UCSD-AML1 (cell line): ENCODE measurements around the gene TTC19.
"Not testable (repeated sequence)": the region's sequence is repeated elsewhere in the genome, so short reads cannot be mapped to it uniquely, and the experiment has no call there.

Experiments
- DNase-seq: peaks from one replicate; lab custom pipeline; 2025; ENCODE audit not compliant: unreplicated experiment; lab: John Stamatoyannopoulos, UW

Gene TTC19

DNA sequence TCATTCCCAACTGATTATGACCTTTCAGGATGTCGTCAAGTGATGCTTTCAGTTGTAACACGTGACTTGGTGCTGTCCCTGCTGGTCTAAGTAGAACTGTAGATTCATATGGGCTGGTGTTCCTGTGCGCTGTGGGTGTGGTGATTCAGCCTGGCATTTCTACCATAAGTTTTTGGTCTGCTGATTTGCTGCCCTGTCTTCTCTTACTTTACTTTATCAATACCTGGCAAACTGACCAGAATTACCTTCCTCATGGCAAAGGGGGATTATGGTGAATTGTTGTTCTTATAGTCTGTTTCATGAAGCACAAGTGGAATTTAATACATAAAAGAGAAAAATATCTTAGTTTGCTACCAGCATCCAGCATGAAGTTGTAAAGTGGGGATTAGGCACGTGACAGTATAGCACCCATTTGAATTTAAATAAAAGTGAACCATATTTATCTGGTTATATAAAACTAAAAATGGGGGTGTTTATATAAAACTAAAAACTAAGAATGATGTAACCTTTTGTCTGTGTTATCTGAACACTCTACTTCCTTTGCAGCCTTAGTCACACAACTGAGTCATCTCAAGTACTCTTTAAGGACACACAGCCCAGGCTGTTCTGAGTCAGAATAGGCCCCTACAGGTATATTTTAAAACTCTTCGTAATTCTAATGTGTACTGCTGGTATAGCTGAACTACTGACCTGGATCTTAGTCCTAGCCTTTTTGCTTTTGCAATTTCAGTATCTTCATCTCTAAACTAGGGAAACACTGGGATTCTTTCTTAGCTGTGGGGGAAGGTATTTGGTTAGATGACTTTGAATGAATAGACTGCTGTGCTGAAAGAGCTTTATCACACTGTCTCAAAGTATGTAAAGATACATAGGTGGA lies 28.3 kb downstream of the TTC19 start:
- no peak for DNase-seq

- no peak for DNase-seq
Measured at GRCh38 chr17:16033729-16034349, 34.2 kb downstream of the TTC19 start.

- DNase-seq, result no peak
Measured at GRCh38 chr17:16036261-16036660, 36.6 kb downstream of the TTC19 start.

DNA sequence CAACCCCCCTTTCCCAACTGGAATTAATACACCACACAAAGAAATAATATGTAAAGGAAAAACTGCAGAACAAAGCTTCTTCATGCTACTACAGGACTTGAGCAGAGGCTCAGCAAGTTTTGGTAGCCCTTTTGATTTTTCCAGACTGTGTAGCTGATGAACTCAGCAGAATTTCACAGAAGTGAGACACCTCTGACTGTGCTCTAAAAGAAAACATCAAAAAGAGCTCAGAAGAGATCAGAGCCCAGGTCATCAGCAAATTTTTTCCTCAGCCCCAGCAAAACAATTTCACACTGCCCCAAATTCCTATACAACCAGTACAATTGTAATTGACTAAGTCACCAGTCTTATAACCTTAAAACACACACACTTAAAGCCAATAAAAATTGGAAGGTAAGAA lies 38.0 kb downstream of the TTC19 start:
- no peak for DNase-seq

DNA sequence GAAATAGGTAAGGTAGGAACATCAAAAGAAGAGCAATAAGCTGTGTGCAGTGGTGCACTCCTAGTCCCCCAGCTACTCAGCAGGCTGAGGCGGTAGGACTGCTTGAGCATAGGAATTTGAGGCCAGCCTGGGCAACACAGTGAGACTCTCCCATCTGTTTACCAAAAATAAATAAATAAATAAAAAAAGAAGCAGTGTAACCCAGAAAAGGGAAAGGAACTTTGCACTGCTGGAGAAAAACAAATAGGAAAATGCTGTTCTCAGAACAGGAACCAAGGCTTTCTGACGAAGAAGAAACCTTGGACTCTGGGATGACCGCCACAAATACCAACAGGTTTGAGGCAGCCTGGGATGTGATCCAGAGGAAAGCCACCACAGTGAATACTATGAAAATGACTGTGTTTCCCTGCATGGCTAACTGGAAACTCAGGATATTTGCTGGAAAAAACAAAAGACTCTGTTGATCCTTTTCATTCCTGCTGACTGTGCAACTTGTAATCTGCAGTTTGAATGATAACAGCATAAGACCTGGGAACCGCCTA lies 41.2 kb downstream of the TTC19 start:
- DNase-seq, result no peak

DNA sequence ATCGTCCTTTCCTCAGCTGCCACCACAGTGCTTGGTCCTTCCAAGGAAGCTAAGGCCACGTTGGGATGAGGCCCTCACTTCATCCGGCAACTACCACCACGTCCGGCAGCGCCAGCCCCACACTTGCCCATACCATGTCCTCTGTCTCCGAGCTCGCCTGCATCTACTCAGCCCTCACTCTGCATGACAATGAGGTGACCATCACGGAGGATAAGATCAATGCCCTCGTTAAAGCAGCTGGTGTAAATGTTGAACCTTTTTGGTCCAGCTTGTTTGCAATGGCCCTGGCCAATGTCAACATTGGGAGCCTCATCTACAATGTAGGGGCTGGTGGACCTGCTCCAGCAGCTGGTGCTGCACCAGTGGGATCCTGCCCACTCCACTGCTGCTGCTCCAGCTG lies 44.9 kb downstream of the TTC19 start:
- no peak for DNase-seq

GRCh38 chr17:16046966-16047365 lies 47.3 kb downstream of the TTC19 start:
- no peak for DNase-seq

DNA sequence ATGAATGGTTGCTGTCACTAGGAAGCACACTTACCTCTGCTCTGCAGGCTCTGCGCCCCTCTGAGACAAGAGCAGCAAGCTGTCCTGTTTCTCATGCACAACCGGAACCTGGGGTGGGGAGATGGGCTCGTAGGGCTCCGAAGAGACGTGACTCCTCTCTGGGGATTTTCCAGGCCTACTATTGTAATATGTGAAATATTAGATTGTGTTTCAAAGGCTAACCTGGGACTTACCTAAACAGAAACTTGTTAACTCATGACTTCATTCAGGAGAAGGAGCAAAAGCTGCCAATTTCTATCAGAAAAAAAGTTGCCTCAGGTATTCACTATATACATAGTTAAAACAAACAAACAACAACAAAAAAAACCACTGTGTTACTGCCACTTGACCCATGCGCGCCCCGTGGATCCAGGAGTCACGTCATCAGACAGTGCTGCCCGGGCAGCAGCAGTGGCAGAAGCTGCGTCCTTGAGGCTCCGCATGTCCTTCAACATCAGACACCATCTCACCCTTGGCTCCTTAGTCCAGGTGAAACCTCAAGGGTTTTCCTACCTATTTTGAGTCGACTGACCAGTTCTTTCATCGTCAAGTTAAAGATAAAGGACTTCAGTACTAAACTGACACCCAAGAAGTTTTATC lies 49.3 kb downstream of the TTC19 start:
- no peak for DNase-seq

DNA sequence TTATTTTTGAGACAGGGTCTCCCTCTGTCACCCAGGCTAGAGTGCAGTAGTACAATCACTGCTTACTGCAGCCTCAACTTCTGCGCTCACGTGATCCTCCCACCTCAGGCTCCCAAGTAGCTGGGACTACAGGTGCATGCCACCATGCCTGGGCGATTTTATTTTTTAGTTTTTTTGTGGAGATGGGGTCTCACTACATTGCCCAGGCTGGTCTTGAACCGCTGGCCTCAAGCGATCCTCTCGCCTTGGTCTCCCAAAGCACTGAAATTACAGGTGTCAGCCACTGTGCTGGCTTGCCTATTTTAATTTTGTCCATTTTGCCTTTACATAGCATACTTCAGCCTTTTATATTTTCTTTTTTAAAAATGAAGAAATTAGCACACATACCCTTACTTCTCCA lies 51.2 kb downstream of the TTC19 start:
- DNase-seq, result no peak

DNA sequence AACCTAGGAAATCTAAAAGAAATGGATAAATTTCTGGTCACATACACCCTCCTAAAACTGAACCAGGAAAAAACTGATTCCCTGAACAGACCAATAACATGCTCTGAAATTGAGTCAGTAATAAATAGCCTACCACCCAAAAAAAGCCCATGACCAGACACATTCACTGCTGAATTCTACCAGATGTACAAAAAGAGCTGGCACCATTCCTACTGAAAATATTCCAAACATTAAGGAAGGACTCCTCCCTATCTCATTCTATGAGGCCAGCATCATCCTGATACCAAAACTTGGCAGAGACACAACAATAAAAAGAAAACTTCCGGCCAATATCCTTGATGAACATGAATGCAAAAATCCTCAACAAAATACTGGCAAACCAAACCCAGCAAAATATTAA lies 52.9 kb downstream of the TTC19 start:
- no peak for DNase-seq

GRCh38 chr17:16055139-16055538 lies 55.5 kb downstream of the TTC19 start:
- not testable (repeated sequence) for DNase-seq

GRCh38 chr17:16061631-16062030 lies 62.0 kb downstream of the TTC19 start:
- DNase-seq, result no peak

- DNase-seq, result no peak
Measured at GRCh38 chr17:16066125-16066524, 66.5 kb downstream of the TTC19 start.

DNA sequence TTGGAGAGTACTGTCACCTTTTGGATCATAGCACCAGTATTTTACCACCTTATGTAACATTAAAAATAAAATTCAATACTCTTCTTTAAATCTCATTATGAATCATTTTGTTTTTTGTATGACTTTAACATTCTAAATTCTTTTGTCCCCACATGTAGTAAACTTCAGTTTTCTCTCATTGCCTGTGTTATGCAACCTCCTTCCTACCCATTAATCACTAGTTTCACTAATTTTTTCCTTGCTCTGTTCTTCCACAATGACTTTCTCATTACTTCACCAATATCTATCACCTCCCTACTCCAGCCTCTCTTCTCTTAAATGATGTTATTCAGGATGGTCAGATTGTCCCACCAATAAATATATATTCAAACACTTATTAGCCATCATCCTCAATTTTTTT lies 68.7 kb downstream of the TTC19 start:
- no peak for DNase-seq

GRCh38 chr17:16072031-16072430 lies 72.4 kb downstream of the TTC19 start:
- no peak for DNase-seq

DNA sequence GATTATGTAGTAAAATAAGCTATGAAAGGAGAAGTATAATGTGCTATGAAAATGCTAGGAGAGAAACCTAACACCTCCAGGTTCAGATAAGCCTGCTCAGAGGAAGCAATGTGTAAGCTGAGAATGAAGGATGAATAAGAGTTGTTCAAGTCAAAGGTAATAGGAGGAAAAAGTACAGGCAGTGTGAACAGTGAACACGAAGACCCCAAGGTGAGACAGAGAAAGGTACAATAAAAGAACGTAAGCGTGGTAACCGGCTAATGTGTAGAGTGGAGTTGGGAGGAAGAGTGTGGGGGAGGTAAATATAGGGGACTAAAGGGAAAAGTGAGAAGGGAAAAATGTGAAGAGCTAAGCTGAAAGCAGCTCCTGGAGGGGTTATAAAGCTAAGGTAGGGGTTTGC lies 74.2 kb downstream of the TTC19 start:
- no peak for DNase-seq

GRCh38 chr17:16074423-16074822 lies 74.8 kb downstream of the TTC19 start:
- DNase-seq, result no peak

DNA sequence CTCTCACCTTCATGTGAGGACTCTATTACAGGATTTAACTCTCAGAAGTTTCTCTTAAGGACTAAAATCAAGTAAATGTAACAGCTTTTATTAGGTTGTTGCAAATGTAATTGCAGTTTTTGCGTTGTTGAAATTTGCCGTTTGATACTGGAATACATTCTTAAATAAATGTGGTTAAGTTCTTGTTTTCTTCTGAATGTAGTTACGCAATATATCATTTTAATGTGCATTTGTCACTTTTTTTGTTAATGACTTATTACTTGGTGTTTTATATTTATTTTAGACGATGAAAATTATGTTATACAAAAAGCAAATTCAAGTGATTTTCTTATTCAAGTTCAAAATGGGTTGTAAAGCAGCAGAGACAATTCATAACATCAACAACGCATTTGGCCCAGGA lies 76.3 kb downstream of the TTC19 start:
- no peak for DNase-seq
